Body of pancreas (tissue), 4 donors: ENCODE measurements around the gene MAS1L. TPM values are rescaled to one million over a fixed set of nuclear protein-coding genes. Genes with fewer than 3 reads are reported as not detected.

ENCODE experiments used
- ATAC-seq: fragments of 150-250 bp; one replicate; pipeline ENCODE4 v1.9.1; 2016
- DNase-seq, 4 donors: peaks; one replicate each; pipeline ENCODE4 v3.0.0-alpha.2; 2019
- H3K27ac ChIP-seq, 4 donors: fragments of 200-600 bp; sonication (generic); 1 replicate in 3 of 4; 2 replicates in 1 of 4; pipeline versions ENCODE4 v1.5.1 to v1.6.1; 2016 to 2019; ENCODE audit warnings: mild to moderate bottlenecking in 1 of 4, mixed read lengths in 1 of 4, moderate library complexity in 1 of 4
- H3K27me3 ChIP-seq, 2 donors: fragments of 200-600 bp; sonication (generic); one replicate each; pipeline ENCODE4 v1.6.0; 2016; ENCODE audit warnings: mild to moderate bottlenecking in 1 of 2
- H3K36me3 ChIP-seq, 2 donors: fragments of 200-600 bp; sonication (generic); replicated peaks in 1 of 2; 2 replicates each; pipeline ENCODE4 v1.5.1; 2016; ENCODE audit warnings: low read depth in 2 of 2; ENCODE audit not compliant: insufficient read depth in 1 of 2
- H3K4me1 ChIP-seq: fragments of 200-600 bp; sonication (generic); one replicate; pipeline ENCODE4 v1.6.0; 2016
- H3K4me3 ChIP-seq, 2 donors: fragments of 200-600 bp; sonication (generic); 1 replicate in 1 of 2; 2 replicates in 1 of 2; pipeline ENCODE4 v1.5.1; 2016 to 2019
- H3K9me3 ChIP-seq, 3 donors: fragments of 200-600 bp; sonication (generic); 1 replicate in 2 of 3; 2 replicates in 1 of 3; pipeline ENCODE4 v1.5.1; 2016
- POLR2A ChIP-seq, 3 donors: fragments of 450-650 bp; IDR thresholded peaks; one replicate each; pipeline ENCODE4 v1.6.1; 2016; ENCODE audit warnings: antibody characterized with exemption in 3 of 3, mild to moderate bottlenecking in 2 of 3
- WGBS, 2 donors: methylation state at CpG; one replicate each; pipeline ENCODE4 v1.1.5; 2017; 5-methylcytosine and 5-hydroxymethylcytosine counted together
- intact Hi-C: fragments of 100-400 bp; cut with DNase I; formaldehyde crosslinking; loops from one replicate; pipeline ENCODE4 v1.15.1; 2023
- total RNA-seq, 2 donors: library from RNA; depleted of rRNA; stranded (reverse); fragments of >200 nt; gene quantifications; one replicate each; pipeline ENCODE4 v1.1.0, GENCODE V29; 2016
- TF ChIP-seq, protein P1 (sequence below), 7 experiments: fragments of 450-650 bp in 4 of 7; fragments of 200-600 bp in 3 of 7; sonication (generic) in 3 of 7; IDR thresholded peaks; one replicate each; pipeline ENCODE4 v1.5.1; 2016 to 2019; ENCODE audit warnings: antibody characterized with exemption in 7 of 7

The MAS1L gene
- total RNA-seq, 2 donors from 2014 or later, result not detected

DNA sequence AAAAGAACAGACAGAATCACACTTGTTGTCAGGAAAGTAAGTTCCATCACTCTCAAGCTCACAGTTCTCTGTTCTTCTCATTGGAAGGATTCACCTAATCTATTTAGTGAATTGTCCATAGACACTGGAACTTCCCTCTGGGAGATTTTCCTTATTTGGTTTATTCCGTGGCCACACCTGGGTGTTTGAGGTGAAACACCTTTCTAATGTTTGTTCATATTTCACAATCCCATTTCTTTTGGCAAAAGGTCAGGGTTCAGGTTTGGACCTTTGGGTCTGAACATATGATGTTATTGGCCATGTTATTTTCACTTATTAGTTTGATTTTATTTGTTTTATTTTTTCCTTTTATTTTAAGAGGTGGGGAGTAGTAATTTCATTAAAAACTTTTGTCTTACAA is 4.0 kb downstream of the MAS1L start:
- Histone ChIP-seq H3K4me3 (no peak overlapping the region), H3K27ac (no peak overlapping the region), H3K36me3 (no peaks in the 10 kb centered on the region), H3K9me3 (no peaks in the 10 kb centered on the region), H3K4me1 (no peaks in the 10 kb centered on the region), H3K27me3 (no peaks in the 10 kb centered on the region)
- no peak for ATAC-seq
- no peak for DNase-seq
- 21 to 39% methylated on average over 1 of the region's 1 CpG for WGBS, 2 donors
- intact Hi-C loops, result no loop called here
- TF ChIP-seq, protein P1, sequence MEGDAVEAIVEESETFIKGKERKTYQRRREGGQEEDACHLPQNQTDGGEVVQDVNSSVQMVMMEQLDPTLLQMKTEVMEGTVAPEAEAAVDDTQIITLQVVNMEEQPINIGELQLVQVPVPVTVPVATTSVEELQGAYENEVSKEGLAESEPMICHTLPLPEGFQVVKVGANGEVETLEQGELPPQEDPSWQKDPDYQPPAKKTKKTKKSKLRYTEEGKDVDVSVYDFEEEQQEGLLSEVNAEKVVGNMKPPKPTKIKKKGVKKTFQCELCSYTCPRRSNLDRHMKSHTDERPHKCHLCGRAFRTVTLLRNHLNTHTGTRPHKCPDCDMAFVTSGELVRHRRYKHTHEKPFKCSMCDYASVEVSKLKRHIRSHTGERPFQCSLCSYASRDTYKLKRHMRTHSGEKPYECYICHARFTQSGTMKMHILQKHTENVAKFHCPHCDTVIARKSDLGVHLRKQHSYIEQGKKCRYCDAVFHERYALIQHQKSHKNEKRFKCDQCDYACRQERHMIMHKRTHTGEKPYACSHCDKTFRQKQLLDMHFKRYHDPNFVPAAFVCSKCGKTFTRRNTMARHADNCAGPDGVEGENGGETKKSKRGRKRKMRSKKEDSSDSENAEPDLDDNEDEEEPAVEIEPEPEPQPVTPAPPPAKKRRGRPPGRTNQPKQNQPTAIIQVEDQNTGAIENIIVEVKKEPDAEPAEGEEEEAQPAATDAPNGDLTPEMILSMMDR (IDR thresholded peaks at IDR 0.05), result no peak
- no peak for TF ChIP-seq POLR2A (IDR thresholded peaks at IDR 0.05)

DNA sequence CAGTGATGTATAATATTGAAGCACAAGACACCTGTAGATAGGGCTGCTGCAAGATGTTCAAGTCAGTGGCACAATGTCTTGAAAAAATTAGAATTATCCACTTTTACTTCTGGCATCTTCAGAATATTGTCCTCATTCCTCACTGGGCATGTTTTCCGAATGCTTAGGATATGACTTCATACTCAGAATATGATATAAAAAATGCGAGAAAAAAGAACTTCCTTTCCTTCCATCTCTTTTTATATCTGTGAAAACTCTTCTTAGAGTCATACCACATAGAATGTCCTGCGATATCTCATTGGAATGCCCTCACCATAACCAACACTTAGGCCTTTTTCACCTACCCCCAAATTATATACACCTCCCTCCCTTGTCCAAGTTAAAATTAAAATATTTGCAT is 4.6 kb downstream of the MAS1L start:
- H3K4me3 ChIP-seq, result no peak overlapping the region
- DNase-seq (no peak), ATAC-seq (no peak)
- 83 to 89% methylated on average over 3 of the region's 3 CpGs for WGBS, 2 donors
- intact Hi-C loops, result no loop called here
- no peaks in the 10 kb centered on the region for H3K9me3 ChIP-seq
- H3K27me3 ChIP-seq, result no peaks in the 10 kb centered on the region
- no peak overlapping the region for H3K27ac ChIP-seq
- no peaks in the 10 kb centered on the region for H3K4me1 ChIP-seq
- TF ChIP-seq POLR2A (IDR thresholded peaks at IDR 0.05), result no peak
- TF ChIP-seq, protein P1 (IDR thresholded peaks at IDR 0.05), result no peak
- no peaks in the 10 kb centered on the region for H3K36me3 ChIP-seq

DNA sequence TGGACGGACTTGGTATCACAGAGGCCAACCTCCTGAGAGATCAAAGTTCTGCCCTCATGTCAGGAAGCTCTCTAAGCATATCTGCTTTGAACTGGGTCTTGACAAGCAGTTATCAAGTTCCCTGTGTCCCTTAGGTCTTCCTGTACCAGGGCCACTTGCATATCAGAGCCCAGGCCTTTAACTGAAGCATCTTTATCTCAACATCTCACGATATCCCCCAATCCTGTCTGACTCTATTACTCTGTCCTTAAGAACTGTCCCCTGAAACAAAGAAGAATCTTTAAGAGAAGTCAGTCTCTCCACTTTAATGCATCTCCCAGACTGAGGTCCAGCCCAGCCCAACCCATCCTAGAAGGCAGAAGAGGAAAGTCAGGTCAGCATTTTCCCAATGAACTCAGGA is 8.2 kb downstream of the MAS1L start:
- H3K36me3 ChIP-seq, result no peaks in the 10 kb centered on the region
- 64 to 67% methylated on average over 2 of the region's 2 CpGs for WGBS, 2 donors
- no peak for ATAC-seq
- no peak overlapping the region for H3K4me3 ChIP-seq
- DNase-seq, result no peak
- H3K4me1 ChIP-seq, result no peaks in the 10 kb centered on the region
- H3K9me3 ChIP-seq, result no peaks in the 10 kb centered on the region
- no peak overlapping the region for H3K27ac ChIP-seq
- intact Hi-C loops, result no loop called here
- TF ChIP-seq, protein P1 (IDR thresholded peaks at IDR 0.05), result no peak
- TF ChIP-seq POLR2A (IDR thresholded peaks at IDR 0.05), result no peak
- no peaks in the 10 kb centered on the region for H3K27me3 ChIP-seq

DNA sequence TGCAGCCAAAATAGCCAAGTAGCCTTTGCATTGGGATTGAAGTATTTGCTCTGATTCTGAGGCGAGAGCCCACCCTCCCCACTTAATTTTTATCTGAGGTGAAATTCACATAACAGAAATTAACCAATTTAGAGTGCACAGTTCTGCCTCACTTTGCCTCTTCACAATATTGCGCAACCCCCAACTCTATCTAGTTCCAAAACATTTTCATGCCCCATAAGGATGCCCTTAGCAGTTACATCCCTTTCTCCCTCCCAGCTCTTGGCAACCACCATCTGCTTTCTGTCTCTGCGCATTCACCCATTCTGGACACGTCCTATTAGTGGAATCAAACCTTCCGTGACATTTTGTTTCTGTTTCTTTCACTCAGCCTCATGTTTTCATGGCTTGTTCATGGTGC is 9.0 kb downstream of the MAS1L start:
- TF ChIP-seq POLR2A (IDR thresholded peaks at IDR 0.05), result no peak
- TF ChIP-seq, protein P1 (IDR thresholded peaks at IDR 0.05), result no peak
- Histone ChIP-seq H3K27ac (no peak overlapping the region), H3K27me3 (no peaks in the 10 kb centered on the region), H3K4me3 (no peak overlapping the region), H3K9me3 (no peaks in the 10 kb centered on the region), H3K36me3 (no peaks in the 10 kb centered on the region), H3K4me1 (no peaks in the 10 kb centered on the region)
- intact Hi-C loops, result no loop called here
- WGBS, 2 donors, result 84% methylated on average over 5 of the region's 5 CpGs
- DNase-seq (no peak), ATAC-seq (no peak)

DNA sequence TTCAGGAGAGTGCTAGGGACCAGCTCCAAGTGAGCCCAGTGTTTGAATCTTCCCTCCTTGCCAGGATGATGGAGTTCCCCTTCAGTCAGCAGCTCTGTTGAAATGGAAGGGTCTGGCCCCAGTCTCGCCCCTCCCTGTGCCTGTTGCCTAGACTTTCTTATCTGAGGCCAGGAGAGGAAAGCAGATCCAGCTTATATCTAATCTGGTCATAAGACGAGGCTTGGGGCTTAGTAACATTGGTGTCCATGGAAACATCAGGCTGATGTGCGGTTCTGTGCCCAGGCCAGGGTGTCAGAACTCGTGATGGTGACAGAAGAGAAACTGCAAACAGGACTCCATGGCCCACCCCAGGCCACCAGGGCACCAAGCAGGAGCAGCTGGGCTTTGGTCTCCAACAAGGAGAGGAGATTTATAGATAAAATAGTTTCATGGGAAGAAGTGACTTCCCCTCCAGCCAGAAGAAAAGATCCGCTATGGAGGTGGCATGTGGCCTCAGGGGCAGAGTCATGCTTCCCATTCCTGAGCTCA is 9.8 kb downstream of the MAS1L start:
- Histone ChIP-seq H3K4me1 (no peaks in the 10 kb centered on the region), H3K36me3 (no peaks in the 10 kb centered on the region), H3K27me3 (no peaks in the 10 kb centered on the region), H3K27ac (no peak overlapping the region), H3K9me3 (no peaks in the 10 kb centered on the region), H3K4me3 (no peak overlapping the region)
- 69 to 71% methylated on average over 5 of the region's 5 CpGs for WGBS, 2 donors
- intact Hi-C loops, result no loop called here
- no peak for TF ChIP-seq POLR2A (IDR thresholded peaks at IDR 0.05)
- TF ChIP-seq, protein P1 (IDR thresholded peaks at IDR 0.05), result no peak
- DNase-seq (no peak), ATAC-seq (no peak)
